Activated CD8-positive, alpha-beta memory T cell treated with anti-CD3 and anti-CD28 coated beads, Interleukin-2, amount 10 ng/mL, durations not matched to agents 7 days and 5 days (primary cell): ENCODE data around the gene TRMU. TPM values are rescaled to one million over a fixed set of nuclear protein-coding genes. Genes with fewer than 3 reads are reported as not detected.
"Not testable (repeated sequence)": the region's sequence is repeated elsewhere in the genome, so short reads cannot be mapped to it uniquely, and the experiment has no call there.

Experiments
- ATAC-seq: fragments of 150-1000 bp; cut with Tn5 transposase; one replicate; pipeline ENCODE4 v1.10.0; 2021; ENCODE audit warnings: moderate library complexity
- CTCF ChIA-PET: fragments of 350-600 bp; sonication (Branson Sonifier 250); formaldehyde crosslinking; loops from one replicate; lab custom pipeline; 2021; ENCODE audit warnings: antibody characterized with exemption; lab: Charles Lee
- DNase-seq: peaks from one replicate; pipeline ENCODE4 v3.0.0-alpha.2; 2020
- H3K27ac Mint-ChIP-seq: one replicate; pipeline ENCODE4 v1.8.0; 2021; ENCODE audit warnings: mild to moderate bottlenecking, mixed read lengths
- H3K27me3 Mint-ChIP-seq: one replicate; pipeline ENCODE4 v1.8.0; 2021; ENCODE audit warnings: mixed read lengths
- H3K36me3 Mint-ChIP-seq: one replicate; pipeline ENCODE4 v1.8.0; 2021; ENCODE audit warnings: mild to moderate bottlenecking, mixed read lengths
- H3K4me1 Mint-ChIP-seq: one replicate; pipeline ENCODE4 v1.8.0; 2021; ENCODE audit warnings: mixed read lengths
- H3K4me3 Mint-ChIP-seq: one replicate; pipeline ENCODE4 v1.8.0; 2021; ENCODE audit warnings: mild to moderate bottlenecking, moderate library complexity, mixed read lengths
- H3K9me3 Mint-ChIP-seq: one replicate; pipeline ENCODE4 v1.8.0; 2022; ENCODE audit warnings: low read depth, mixed read lengths
- total RNA-seq, 2 experiments: library from RNA; stranded (reverse); gene quantifications; one replicate each; pipeline ENCODE4 v1.2.3, GENCODE V29; 2021

The TRMU gene
- total RNA-seq, 2 experiments from 2014 or later = 86.7 to 89.1 TPM

DNA sequence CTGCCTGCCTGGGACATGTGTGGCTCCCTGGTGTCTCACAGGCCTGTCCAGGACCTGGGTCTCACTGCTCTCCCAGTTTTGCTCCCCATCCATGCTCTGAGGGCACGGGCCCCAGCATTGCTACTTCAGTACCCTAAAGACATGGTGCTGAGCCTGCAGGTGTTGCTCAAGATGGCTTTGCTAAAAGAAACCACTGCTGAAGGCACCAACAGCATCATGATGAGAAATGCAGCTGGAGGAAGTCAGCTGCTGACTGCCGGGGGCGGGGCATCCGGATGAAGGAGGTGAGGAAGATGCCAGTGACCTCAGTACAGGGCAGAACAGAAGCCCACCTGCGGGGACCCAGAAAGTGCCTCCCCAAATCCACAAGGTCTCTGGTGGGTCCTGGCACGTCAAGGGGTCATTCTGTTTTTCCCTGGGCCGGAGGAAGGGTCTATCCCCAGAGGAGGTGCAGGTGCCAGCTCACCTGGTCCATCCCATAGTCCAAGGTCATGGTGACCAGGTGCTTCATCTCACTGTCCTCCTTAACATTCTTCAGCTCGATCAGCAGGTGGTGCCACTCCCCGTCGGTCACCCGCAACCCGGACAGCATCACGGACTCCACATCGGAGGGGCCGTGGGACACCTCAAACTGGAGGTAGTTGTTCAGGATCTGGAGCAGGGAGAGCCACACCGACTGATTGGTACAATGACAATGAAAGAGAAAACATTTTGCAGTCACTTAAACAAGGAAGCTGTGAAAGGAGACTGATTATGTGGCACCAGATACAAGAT is 63.9 kb downstream of the TRMU start:
- Mint-ChIP-seq H3K4me1 (peaks cover 7% of the 10 kb centered on the region), H3K9me3 (no peaks in the 10 kb centered on the region), H3K4me3 (no peak overlapping the region), H3K27me3 (peaks cover 7% of the 10 kb centered on the region), H3K27ac (no peak overlapping the region), H3K36me3 (no peaks in the 10 kb centered on the region)
- no peak for ATAC-seq
- CTCF ChIA-PET = no interaction called here
- no peak for DNase-seq

DNA sequence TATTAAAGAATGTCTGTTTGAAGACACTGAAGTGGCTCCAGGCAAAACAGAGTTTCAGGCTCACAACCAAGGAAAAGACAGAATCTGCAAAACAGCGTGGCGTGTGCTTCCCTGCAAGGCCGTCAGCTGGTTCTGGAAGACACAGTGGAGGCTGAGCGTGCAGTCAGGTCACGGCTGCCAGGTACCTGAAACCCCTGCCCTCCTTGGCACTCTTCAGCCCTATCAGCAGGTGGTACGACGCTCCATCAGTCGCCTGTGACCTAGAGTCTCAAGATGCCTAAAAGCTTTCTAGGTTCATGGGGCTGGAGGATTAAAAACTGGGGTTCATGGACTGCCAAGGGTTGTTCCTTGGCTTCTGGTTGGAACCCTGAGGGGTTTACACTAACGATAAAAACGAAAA is 65.9 kb downstream of the TRMU start:
- Mint-ChIP-seq H3K27ac (no peak overlapping the region), H3K27me3 (peaks cover 7% of the 10 kb centered on the region), H3K9me3 (no peaks in the 10 kb centered on the region), H3K4me3 (no peak overlapping the region), H3K36me3 (no peaks in the 10 kb centered on the region), H3K4me1 (peaks cover 7% of the 10 kb centered on the region)
- ATAC-seq = no peak
- DNase-seq = no peak
- CTCF ChIA-PET = no interaction called here

DNA sequence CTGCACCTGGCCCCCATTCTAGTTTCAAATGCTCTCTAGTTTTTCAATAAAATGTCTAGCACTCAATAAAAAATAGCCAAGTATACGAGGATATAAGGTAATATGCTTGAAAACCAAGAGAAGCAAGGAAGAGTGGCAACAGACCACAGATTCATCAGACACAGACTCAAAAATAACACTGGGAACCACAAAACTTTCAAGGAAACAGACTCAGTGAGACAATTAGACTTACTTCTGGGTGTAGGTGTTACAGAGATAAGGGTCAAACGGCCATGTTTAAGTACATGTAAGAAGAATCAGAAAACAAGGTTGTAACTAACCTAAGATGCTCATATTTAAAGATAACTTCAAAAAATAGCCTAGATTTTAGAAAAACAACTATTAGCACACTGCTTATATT is 67.0 kb downstream of the TRMU start:
- CTCF ChIA-PET = interaction anchor here (1.9 kb wide), 1 partner anchor 35 kb away, joined by 6 read pairs; no protein-coding TSS in a partner anchor
- no peak overlapping the region for H3K27ac Mint-ChIP-seq
- H3K36me3 Mint-ChIP-seq = no peaks in the 10 kb centered on the region
- ATAC-seq (no peak), DNase-seq (no peak)
- no peak overlapping the region for H3K4me3 Mint-ChIP-seq
- peaks cover 7% of the 10 kb centered on the region for H3K4me1 Mint-ChIP-seq
- H3K27me3 Mint-ChIP-seq = peaks cover 7% of the 10 kb centered on the region
- no peaks in the 10 kb centered on the region for H3K9me3 Mint-ChIP-seq

DNA sequence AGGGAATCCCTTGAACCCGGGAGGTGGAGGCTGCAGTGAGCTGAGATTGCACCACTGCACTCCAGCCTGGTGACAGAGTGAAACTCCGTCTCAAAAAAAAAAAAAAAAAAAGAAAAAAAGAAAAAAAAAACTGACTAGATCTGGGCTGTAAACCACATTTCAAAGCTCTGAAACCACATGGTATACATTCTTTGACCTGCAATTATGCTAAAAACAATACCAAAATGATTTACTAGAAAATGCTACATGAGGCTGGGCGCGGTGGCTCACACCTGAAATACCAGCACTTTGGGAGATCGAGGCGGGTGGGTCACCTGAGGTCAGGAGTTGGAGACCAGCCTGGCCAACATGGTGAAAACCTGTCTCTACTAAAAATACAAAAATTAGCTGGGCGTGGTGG is 68.4 kb downstream of the TRMU start:
- not testable (repeated sequence) for DNase-seq, H3K27ac Mint-ChIP-seq, H3K4me3 Mint-ChIP-seq, H3K4me1 Mint-ChIP-seq, H3K27me3 Mint-ChIP-seq, H3K9me3 Mint-ChIP-seq, H3K36me3 Mint-ChIP-seq, ATAC-seq
- CTCF ChIA-PET = interaction anchor here (0.7 to 1.9 kb wide), 2 partner anchors 36 kb away, joined by 3 to 6 read pairs; no protein-coding TSS in a partner anchor

DNA sequence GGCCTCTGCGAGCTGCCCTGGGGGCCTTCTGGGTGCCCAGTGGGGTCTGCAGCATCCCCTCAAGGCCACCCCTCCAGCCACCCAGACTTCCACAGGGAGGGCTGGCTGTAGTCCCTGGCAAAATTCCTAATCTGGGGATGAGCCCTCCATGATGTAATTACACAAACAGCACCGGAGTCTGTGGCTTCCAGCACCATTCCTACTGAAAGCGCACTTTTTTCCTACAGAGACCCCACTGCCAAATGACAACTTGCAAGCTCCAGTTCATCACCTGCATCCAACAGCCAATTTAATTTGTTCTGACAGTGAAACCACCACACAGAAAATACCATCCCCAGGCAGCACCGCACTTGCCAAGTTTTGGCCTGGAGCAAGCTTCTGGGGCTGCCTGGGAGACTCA is 70.4 kb downstream of the TRMU start:
- peaks cover 7% of the 10 kb centered on the region for H3K4me1 Mint-ChIP-seq
- no peaks in the 10 kb centered on the region for H3K9me3 Mint-ChIP-seq
- ATAC-seq (no peak), DNase-seq (no peak)
- H3K36me3 Mint-ChIP-seq = no peaks in the 10 kb centered on the region
- no peak overlapping the region for H3K27ac Mint-ChIP-seq
- peaks cover 7% of the 10 kb centered on the region for H3K27me3 Mint-ChIP-seq
- H3K4me3 Mint-ChIP-seq = no peak overlapping the region
- CTCF ChIA-PET = no interaction called here

DNA sequence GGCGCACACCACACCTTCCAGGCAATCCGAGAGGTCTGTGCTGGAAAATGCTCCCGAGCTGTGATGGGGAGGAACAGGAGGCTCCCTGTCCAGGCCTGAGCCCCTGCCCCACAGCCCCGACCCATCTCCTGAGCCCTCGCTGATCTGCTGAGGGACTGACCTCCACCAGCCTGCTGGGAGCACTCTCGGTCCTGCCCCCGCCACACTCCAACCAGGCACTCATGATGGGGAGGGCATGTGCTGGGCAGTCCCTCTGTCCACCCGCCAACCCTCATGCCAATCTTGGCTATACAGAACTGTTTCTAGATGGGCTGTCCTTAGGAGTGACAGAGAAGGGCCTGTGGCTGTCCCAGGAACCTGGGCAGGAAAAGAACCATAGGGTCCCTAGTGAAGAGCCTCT is 70.8 kb downstream of the TRMU start:
- CTCF ChIA-PET = no interaction called here
- ATAC-seq (no peak), DNase-seq (no peak)
- no peaks in the 10 kb centered on the region for H3K36me3 Mint-ChIP-seq
- no peak overlapping the region for H3K27ac Mint-ChIP-seq
- H3K4me3 Mint-ChIP-seq = no peak overlapping the region
- H3K9me3 Mint-ChIP-seq = no peaks in the 10 kb centered on the region
- peaks cover 7% of the 10 kb centered on the region for H3K27me3 Mint-ChIP-seq
- H3K4me1 Mint-ChIP-seq = peaks cover 7% of the 10 kb centered on the region

DNA sequence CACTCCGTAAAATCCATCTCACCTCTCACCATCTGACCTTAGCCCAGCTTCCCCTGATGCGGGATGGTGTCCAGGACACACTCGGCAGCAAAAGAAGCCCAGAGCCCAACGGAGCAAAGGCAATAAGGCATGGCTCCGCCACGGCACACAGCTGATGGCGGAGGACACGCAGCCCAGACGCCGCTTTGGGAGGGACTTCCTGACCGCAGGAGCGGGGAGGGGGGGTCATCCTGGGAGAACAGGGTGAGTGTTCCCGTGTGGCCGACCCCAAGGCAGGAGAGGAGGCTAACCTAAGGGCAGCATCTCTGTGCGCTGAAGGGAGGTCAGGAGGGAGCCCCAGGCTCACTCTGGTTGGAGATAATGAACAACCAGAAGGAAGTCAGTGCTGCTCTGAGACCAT is 71.3 kb downstream of the TRMU start:
- CTCF ChIA-PET = no interaction called here
- Mint-ChIP-seq H3K9me3 (no peaks in the 10 kb centered on the region), H3K4me1 (peaks cover 7% of the 10 kb centered on the region), H3K27me3 (peaks cover 7% of the 10 kb centered on the region), H3K4me3 (no peak overlapping the region), H3K36me3 (no peaks in the 10 kb centered on the region), H3K27ac (no peak overlapping the region)
- no peak for ATAC-seq
- DNase-seq = no peak

Other genes with a start within 250 kb of the TRMU start
- gene PPARA, start 185.2 kb upstream of the TRMU start, total RNA-seq = 10 to 100 TPM; 16.0 to 22.6 TPM
- gene CDPF1, start 85.4 kb upstream of the TRMU start, total RNA-seq = 10 to 100 TPM; 11.0 to 11.1 TPM
- gene PKDREJ, start 72.4 kb upstream of the TRMU start, total RNA-seq = not detected
- 10 to 100 TPM; 35.3 to 37.1 TPM for gene TTC38, start 67.7 kb upstream of the TRMU start, total RNA-seq
- gene GTSE1, start 38.8 kb upstream of the TRMU start, total RNA-seq = 100 to 1,000 TPM in 1 of 2 experiments, 10 to 100 TPM in 1; 91.9 to 101 TPM
- under 1 TPM; 0.06 to 0.12 TPM for gene CELSR1, start 201.9 kb downstream of the TRMU start, total RNA-seq